Lower leg skin (tissue), 3 donors: ENCODE data around the gene ADGRE1.

Experiments used
- POLR2A ChIP-seq, 2 donors: fragments of 450-650 bp; IDR thresholded peaks; one replicate each; pipeline ENCODE4 v1.6.1; 2016 to 2017; ENCODE audit warnings: antibody characterized with exemption in 2 of 2, mild to moderate bottlenecking in 1 of 2, moderate library complexity in 1 of 2
- TF ChIP-seq, protein P1 (sequence below), 3 donors: fragments of 450-650 bp; IDR thresholded peaks; one replicate each; pipeline ENCODE4 v1.5.1; 2016; ENCODE audit warnings: antibody characterized with exemption in 3 of 3, mild to moderate bottlenecking in 3 of 3, moderate library complexity in 2 of 3

GRCh38 chr19:6925801-6926751 lies 38.7 kb downstream of the ADGRE1 start:
- TF ChIP-seq, protein P1, sequence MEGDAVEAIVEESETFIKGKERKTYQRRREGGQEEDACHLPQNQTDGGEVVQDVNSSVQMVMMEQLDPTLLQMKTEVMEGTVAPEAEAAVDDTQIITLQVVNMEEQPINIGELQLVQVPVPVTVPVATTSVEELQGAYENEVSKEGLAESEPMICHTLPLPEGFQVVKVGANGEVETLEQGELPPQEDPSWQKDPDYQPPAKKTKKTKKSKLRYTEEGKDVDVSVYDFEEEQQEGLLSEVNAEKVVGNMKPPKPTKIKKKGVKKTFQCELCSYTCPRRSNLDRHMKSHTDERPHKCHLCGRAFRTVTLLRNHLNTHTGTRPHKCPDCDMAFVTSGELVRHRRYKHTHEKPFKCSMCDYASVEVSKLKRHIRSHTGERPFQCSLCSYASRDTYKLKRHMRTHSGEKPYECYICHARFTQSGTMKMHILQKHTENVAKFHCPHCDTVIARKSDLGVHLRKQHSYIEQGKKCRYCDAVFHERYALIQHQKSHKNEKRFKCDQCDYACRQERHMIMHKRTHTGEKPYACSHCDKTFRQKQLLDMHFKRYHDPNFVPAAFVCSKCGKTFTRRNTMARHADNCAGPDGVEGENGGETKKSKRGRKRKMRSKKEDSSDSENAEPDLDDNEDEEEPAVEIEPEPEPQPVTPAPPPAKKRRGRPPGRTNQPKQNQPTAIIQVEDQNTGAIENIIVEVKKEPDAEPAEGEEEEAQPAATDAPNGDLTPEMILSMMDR (IDR thresholded peaks at IDR 0.05) = no peak
- no peak for TF ChIP-seq POLR2A (IDR thresholded peaks at IDR 0.05)
